HCT116 (cell line): Measurements from ENCODE around the gene DYNLT2B. TPM values are rescaled to one million over a fixed set of nuclear protein-coding genes. Genes with fewer than 3 reads are reported as not detected.
A peak's percentile ranks its signal among the peaks of the same experiment; 100 is the strongest.

Experiments
- ATAC-seq: fragments of 200-7000 bp; cut with Tn5 transposase; 2 replicates; pipeline ENCODE4 v1.9.1; 2020; ENCODE audit warnings: mild to moderate bottlenecking, moderate library complexity
- BruUV-seq: library from RNA; stranded (reverse); fragments of 400-500 nt; replicated peaks from 2 replicates; lab custom pipeline; 2021; lab: Mats Ljungman, UMichigan
- CTCF ChIA-PET: fragments of 300-600 bp; sonication (Branson Sonifier 250); formaldehyde crosslinking; loops from one replicate; lab custom pipeline; 2021; ENCODE audit warnings: antibody characterized with exemption; lab: Charles Lee
- POLR2A ChIA-PET: fragments of 300-600, 350-600 bp; sonication (Branson Sonifier 250); formaldehyde crosslinking; loops from one replicate; lab custom pipeline; 2021; ENCODE audit warnings: antibody characterized with exemption; lab: Charles Lee
- RAD21 ChIA-PET, 2 experiments: fragments of 300-600 bp; sonication (Branson Sonifier 250); formaldehyde crosslinking; loops; one replicate each; lab custom pipeline; 2023; ENCODE audit warnings: low total read pairs in 2 of 2; ENCODE audit not compliant: uncharacterized antibody in 2 of 2, unreplicated experiment in 2 of 2, low non-redundant PET in 1 of 2; lab: Charles Lee
- DNase-seq: peaks from one replicate; pipeline ENCODE4 v3.0.0-alpha.2; 2010; ENCODE audit warnings: low read depth, low spot score
- H2AFZ ChIP-seq: fragments of 200-600 bp; shearing (Covaris generic), sonication (generic); 2 replicates; pipeline ENCODE4 v1.6.1; 2017; ENCODE audit warnings: low read depth, mixed run types, mixed read lengths, antibody characterized with exemption, low read length; ENCODE audit not compliant: poor library complexity, severe bottlenecking
- H3K27ac ChIP-seq: 2 replicates; pipeline ENCODE4 v1.5.1; 2012; ENCODE audit warnings: low read depth, low read length
- H3K27me3 ChIP-seq: fragments of 200-600 bp; sonication (generic); 2 replicates; pipeline ENCODE4 v1.6.1; 2016; ENCODE audit warnings: mixed run types, low read length, mixed read lengths; ENCODE audit not compliant: insufficient read depth
- H3K36me3 ChIP-seq, 2 experiments: fragments of 200-500 bp in 1 of 2; fragments of 200-600 bp in 1 of 2; sonication (Bioruptor generic) in 1 of 2; sonication (generic) in 1 of 2; 2 replicates each; pipeline versions ENCODE4 v1.5.1 to v1.6.1; 2014 to 2016; ENCODE audit warnings: low read length in 2 of 2, inconsistent platforms in 1 of 2, mixed read lengths in 1 of 2, mixed run types in 1 of 2; ENCODE audit not compliant: insufficient read depth in 2 of 2, control insufficient read depth in 1 of 2
- H3K4me1 ChIP-seq, 2 experiments: fragments of 200-600 bp in 1 of 2; sonication (generic) in 1 of 2; 2 replicates each; pipeline versions ENCODE4 v1.5.1 to v1.6.1; 2012 to 2017; ENCODE audit warnings: low read length in 2 of 2, inconsistent platforms in 1 of 2, mild to moderate bottlenecking in 1 of 2, mixed read lengths in 1 of 2, mixed run types in 1 of 2, moderate library complexity in 1 of 2; ENCODE audit not compliant: insufficient read depth in 2 of 2, control insufficient read depth in 1 of 2
- H3K4me2 ChIP-seq: fragments of 200-600 bp; sonication (generic); 2 replicates; pipeline ENCODE4 v1.6.1; 2017; ENCODE audit warnings: mixed run types, low read length, mixed read lengths
- H3K4me3 ChIP-seq, 2 experiments: fragments of 200-600 bp in 1 of 2; sonication (generic) in 1 of 2; replicated peaks in 1 of 2; 2 replicates each; pipeline ENCODE4 v1.5.1; 2011 to 2016; ENCODE audit warnings: low read length in 2 of 2, control low read depth in 1 of 2, low read depth in 1 of 2, mild to moderate bottlenecking in 1 of 2, mixed read lengths in 1 of 2, mixed run types in 1 of 2
- H3K79me2 ChIP-seq: fragments of 200-600 bp; sonication (generic); 2 replicates; pipeline ENCODE4 v1.6.1; 2017; ENCODE audit warnings: mild to moderate bottlenecking, mixed run types, low read length, moderate library complexity, mixed read lengths; ENCODE audit not compliant: insufficient read depth
- H3K9ac ChIP-seq: fragments of 200-600 bp; sonication (generic); 2 replicates; pipeline ENCODE4 v1.6.1; 2016; ENCODE audit warnings: low read length, mixed read lengths
- H3K9me2 ChIP-seq: fragments of 200-600 bp; sonication (generic), shearing (Covaris generic); 2 replicates; pipeline ENCODE4 v1.6.1; 2017; ENCODE audit warnings: mixed run types, mild to moderate bottlenecking, moderate library complexity; ENCODE audit not compliant: insufficient read depth
- H3K9me3 ChIP-seq, 2 experiments: fragments of 200-500 bp in 1 of 2; fragments of 200-600 bp in 1 of 2; sonication (Bioruptor generic) in 1 of 2; sonication (generic) in 1 of 2; 2 replicates each; pipeline ENCODE4 v1.6.1; 2014 to 2017; ENCODE audit warnings: low read length in 2 of 2, mixed read lengths in 2 of 2, inconsistent platforms in 1 of 2, low read depth in 1 of 2, mild to moderate bottlenecking in 1 of 2, mixed run types in 1 of 2, moderate library complexity in 1 of 2; ENCODE audit not compliant: control insufficient read depth in 1 of 2, insufficient read depth in 1 of 2
- H4K20me1 ChIP-seq: fragments of 200-600 bp; sonication (generic), shearing (Covaris generic); 2 replicates; pipeline ENCODE4 v1.6.1; 2017; ENCODE audit warnings: mixed run types, mild to moderate bottlenecking, moderate library complexity; ENCODE audit not compliant: insufficient read depth
- ATF3 ChIP-seq: IDR thresholded peaks from 2 replicates; pipeline ENCODE4 v1.6.1; 2012
- CEBPB ChIP-seq: IDR thresholded peaks from 2 replicates; pipeline ENCODE4 v1.6.1; 2012; ENCODE audit warnings: low read depth
- EGR1 ChIP-seq: IDR thresholded peaks from 2 replicates; pipeline ENCODE4 v1.6.1; 2012; ENCODE audit warnings: low read depth
- ELF1 ChIP-seq: IDR thresholded peaks from 2 replicates; pipeline ENCODE4 v1.6.1; 2012; ENCODE audit warnings: low read depth, borderline replicate concordance
- EZH2 ChIP-seq: fragments of 200-600 bp; sonication (generic); IDR thresholded peaks from 2 replicates; pipeline ENCODE4 v1.6.1; 2017; ENCODE audit warnings: antibody characterized with exemption, mixed run types
- EZH2phosphoT487 ChIP-seq: fragments of 200-600 bp; IDR thresholded peaks from 2 replicates; pipeline ENCODE4 v1.6.1; 2018; ENCODE audit warnings: antibody characterized with exemption, borderline replicate concordance
- JUND ChIP-seq: IDR thresholded peaks from 2 replicates; pipeline ENCODE4 v1.6.1; 2012
- MAX ChIP-seq: IDR thresholded peaks from 2 replicates; pipeline ENCODE4 v1.6.1; 2012
- POLR2A ChIP-seq: IDR thresholded peaks from 2 replicates; pipeline ENCODE4 v1.7.0; 2011; ENCODE audit warnings: borderline replicate concordance; ENCODE audit not compliant: insufficient read depth, insufficient read length; ENCODE audit errors: extremely low read depth
- POLR2AphosphoS5 ChIP-seq: IDR thresholded peaks from 2 replicates; pipeline ENCODE4 v1.6.1; 2011; ENCODE audit warnings: mild to moderate bottlenecking, low read depth, low read length, moderate library complexity
- SRF ChIP-seq: IDR thresholded peaks from 2 replicates; pipeline ENCODE4 v1.6.1; 2012; ENCODE audit warnings: low read depth
- YY1 ChIP-seq: IDR thresholded peaks from 2 replicates; pipeline ENCODE4 v1.6.1; 2011; ENCODE audit warnings: low read length, low read depth, moderate library complexity, mild to moderate bottlenecking; ENCODE audit not compliant: insufficient replicate concordance; ENCODE audit errors: extremely low read depth
- ZBTB33 ChIP-seq: IDR thresholded peaks from 2 replicates; pipeline ENCODE4 v1.6.1; 2011; ENCODE audit warnings: mild to moderate bottlenecking, low read length, moderate library complexity; ENCODE audit not compliant: insufficient replicate concordance; ENCODE audit errors: extremely low read depth
- intact Hi-C: fragments of 100-400 bp; cut with micrococcal nuclease; formaldehyde crosslinking; loops from 2 replicates; pipeline ENCODE4 v1.10.0; 2022
- total RNA-seq: library from RNA; stranded (reverse); gene quantifications from one replicate; pipeline ENCODE4 v1.2.1, GENCODE V29; 2021; ENCODE audit not compliant: unreplicated experiment
- TF ChIP-seq, protein P1 (sequence below), 3 experiments: fragments of 200-600 bp in 1 of 3; sonication (generic) in 1 of 3; IDR thresholded peaks in 2 of 3; conservative IDR thresholded peaks in 1 of 3; 2 replicates each; pipeline ENCODE4 v1.5.1; 2012 to 2017; ENCODE audit warnings: low read depth in 2 of 3, low read length in 2 of 3, antibody characterized with exemption in 1 of 3, borderline replicate concordance in 1 of 3, control low read depth in 1 of 3, mild to moderate bottlenecking in 1 of 3, mixed read lengths in 1 of 3, mixed run types in 1 of 3, moderate library complexity in 1 of 3; ENCODE audit not compliant: insufficient read depth in 1 of 3

Gene DYNLT2B
- total RNA-seq, 1 experiment from 2014 or later, result 9.7 TPM

DNA sequence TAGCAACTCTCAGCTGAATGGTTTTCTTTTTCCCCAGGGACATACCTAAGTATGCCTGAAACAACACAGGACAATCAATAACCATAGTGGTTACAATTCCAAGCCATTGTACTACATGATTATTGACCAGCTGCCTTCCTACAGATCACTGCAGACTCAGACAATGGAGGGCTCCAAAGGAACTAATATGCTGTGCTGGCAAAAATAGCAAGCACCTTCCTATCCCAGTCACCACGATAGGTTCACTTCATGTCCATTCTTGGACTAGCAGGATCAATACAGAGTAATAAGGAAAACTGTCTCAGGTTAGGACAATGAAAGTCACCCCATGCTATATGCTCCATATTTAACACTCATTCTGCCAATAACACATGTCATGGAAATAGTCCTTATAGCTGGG, 37.6 kb upstream of the DYNLT2B start:
- no peak overlapping the region for H3K4me3 ChIP-seq
- no peaks in the 10 kb centered on the region for H3K79me2 ChIP-seq
- H3K4me2 ChIP-seq, result no peak overlapping the region
- no peaks in the 10 kb centered on the region for H3K4me1 ChIP-seq
- H3K9me2 ChIP-seq, result no peaks in the 10 kb centered on the region
- DNase-seq, result no peak
- no peak overlapping the region for H3K9ac ChIP-seq
- intact Hi-C loops, result no loop called here
- POLR2A ChIA-PET, result no interaction called here
- ATAC-seq, result no peak
- H3K27ac ChIP-seq, result no peak overlapping the region
- no TSS peak for BruUV-seq
- H3K36me3 ChIP-seq, result peaks cover 8 to 27% of the 10 kb centered on the region in 2 experiments; a peak in 3 of 4 replicates
- CTCF ChIA-PET, result no interaction called here
- RAD21 ChIA-PET, result no interaction called here
- TF ChIP-seq SRF, result no peak
- no peak for TF ChIP-seq JUND
- TF ChIP-seq POLR2A, result no peak
- no peak for TF ChIP-seq ZBTB33
- no peak for TF ChIP-seq YY1
- no peak for TF ChIP-seq EZH2
- TF ChIP-seq EGR1, result no peak
- TF ChIP-seq POLR2AphosphoS5, result no peak
- TF ChIP-seq, all 23 proteins: peak for 0
- no peaks in the 10 kb centered on the region for H3K9me3 ChIP-seq
- no peak overlapping the region for H2AFZ ChIP-seq
- H3K27me3 ChIP-seq, result no peaks in the 10 kb centered on the region
- no peaks in the 10 kb centered on the region for H4K20me1 ChIP-seq

- POLR2A ChIA-PET, result no interaction called here
- CTCF ChIA-PET, result no interaction called here
- intact Hi-C loops, result no loop called here
- RAD21 ChIA-PET, result no interaction called here
- TSS peak; percentile 6 for BruUV-seq
- no peak for ATAC-seq
- Histone ChIP-seq H3K36me3 (peaks cover 8 to 26% of the 10 kb centered on the region in 2 experiments; a peak in 3 of 4 replicates), H3K9me2 (no peaks in the 10 kb centered on the region), H3K4me3 (no peak overlapping the region), H3K9me3 (no peaks in the 10 kb centered on the region), H3K4me2 (no peak overlapping the region), H3K27me3 (no peaks in the 10 kb centered on the region), H3K9ac (no peak overlapping the region), H3K27ac (no peak overlapping the region), H3K4me1 (no peaks in the 10 kb centered on the region), H2AFZ (no peak overlapping the region), H3K79me2 (no peaks in the 10 kb centered on the region), H4K20me1 (no peaks in the 10 kb centered on the region)
- no peak for DNase-seq
- TF ChIP-seq, protein P1, sequence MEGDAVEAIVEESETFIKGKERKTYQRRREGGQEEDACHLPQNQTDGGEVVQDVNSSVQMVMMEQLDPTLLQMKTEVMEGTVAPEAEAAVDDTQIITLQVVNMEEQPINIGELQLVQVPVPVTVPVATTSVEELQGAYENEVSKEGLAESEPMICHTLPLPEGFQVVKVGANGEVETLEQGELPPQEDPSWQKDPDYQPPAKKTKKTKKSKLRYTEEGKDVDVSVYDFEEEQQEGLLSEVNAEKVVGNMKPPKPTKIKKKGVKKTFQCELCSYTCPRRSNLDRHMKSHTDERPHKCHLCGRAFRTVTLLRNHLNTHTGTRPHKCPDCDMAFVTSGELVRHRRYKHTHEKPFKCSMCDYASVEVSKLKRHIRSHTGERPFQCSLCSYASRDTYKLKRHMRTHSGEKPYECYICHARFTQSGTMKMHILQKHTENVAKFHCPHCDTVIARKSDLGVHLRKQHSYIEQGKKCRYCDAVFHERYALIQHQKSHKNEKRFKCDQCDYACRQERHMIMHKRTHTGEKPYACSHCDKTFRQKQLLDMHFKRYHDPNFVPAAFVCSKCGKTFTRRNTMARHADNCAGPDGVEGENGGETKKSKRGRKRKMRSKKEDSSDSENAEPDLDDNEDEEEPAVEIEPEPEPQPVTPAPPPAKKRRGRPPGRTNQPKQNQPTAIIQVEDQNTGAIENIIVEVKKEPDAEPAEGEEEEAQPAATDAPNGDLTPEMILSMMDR (IDR thresholded peaks at IDR 0.05 in 2 of 3, conservative IDR thresholded peaks at IDR 0.05 in 1 of 3; ENCODE audit: borderline replicate concordance in 1 of 3, insufficient read depth in 1 of 3, low read depth in 2 of 3, low read length in 2 of 3), result no peak
- no peak for TF ChIP-seq MAX
- no peak for TF ChIP-seq ATF3
- no peak for TF ChIP-seq YY1
- TF ChIP-seq EZH2, result no peak
- TF ChIP-seq CEBPB, result no peak
- TF ChIP-seq ELF1, result no peak
- TF ChIP-seq EZH2phosphoT487, result no peak
- TF ChIP-seq EGR1, result no peak
Observed at GRCh38 chr3:196354132-196354531, 36.1 kb upstream of the DYNLT2B start.
